Activated CD4-positive, alpha-beta T cell treated with anti-CD3 and anti-CD28 coated beads, Interleukin-2, amount 10 ng/mL, durations not matched to agents 7 days and 5 days (primary cell): Measurements from ENCODE around the gene TMEM33. TPM values are rescaled to one million over a fixed set of nuclear protein-coding genes. Genes with fewer than 3 reads are reported as not detected.
"Not testable (repeated sequence)": the region's sequence is repeated elsewhere in the genome, so short reads cannot be mapped to it uniquely, and the experiment has no call there.

Source experiments
- CTCF ChIA-PET: fragments of 350-600 bp; sonication (Branson Sonifier 250); formaldehyde crosslinking; loops from one replicate; lab custom pipeline; 2021; ENCODE audit warnings: antibody characterized with exemption; lab: Charles Lee
- POLR2A ChIA-PET: fragments of 350-600 bp; sonication (Branson Sonifier 250); formaldehyde crosslinking; loops from one replicate; lab custom pipeline; 2021; ENCODE audit warnings: antibody characterized with exemption; lab: Charles Lee
- DNase-seq: peaks from one replicate; pipeline ENCODE4 v3.0.0-alpha.2; 2020
- H3K27ac Mint-ChIP-seq: one replicate; pipeline ENCODE4 v1.8.0; 2021; ENCODE audit warnings: mild to moderate bottlenecking, moderate library complexity, mixed read lengths
- H3K27me3 Mint-ChIP-seq: one replicate; pipeline ENCODE4 v1.8.0; 2021; ENCODE audit warnings: mixed read lengths
- H3K36me3 Mint-ChIP-seq: one replicate; pipeline ENCODE4 v1.8.0; 2021; ENCODE audit warnings: low read depth, mixed read lengths
- H3K4me1 Mint-ChIP-seq: one replicate; pipeline ENCODE4 v1.8.0; 2021; ENCODE audit warnings: mixed read lengths
- H3K4me3 Mint-ChIP-seq: one replicate; pipeline ENCODE4 v1.8.0; 2021; ENCODE audit warnings: mild to moderate bottlenecking, moderate library complexity, mixed read lengths
- H3K9me3 Mint-ChIP-seq: one replicate; pipeline ENCODE4 v1.8.0; 2021; ENCODE audit warnings: mixed read lengths
- total RNA-seq, 2 experiments: library from RNA; stranded (reverse); gene quantifications; one replicate each; pipeline ENCODE4 v1.2.3, GENCODE V29; 2021

Gene TMEM33
- total RNA-seq, 2 experiments from 2014 or later, result 54.4 to 65.6 TPM

GRCh38 chr4:41918278-41918677, 17.0 kb upstream of the TMEM33 start:
- ChIA-PET POLR2A (no interaction called here), CTCF (no interaction called here)
- Mint-ChIP-seq H3K27ac (no peak overlapping the region), H3K4me1 (peaks cover 6% of the 10 kb centered on the region), H3K4me3 (no peak overlapping the region), H3K9me3 (peaks cover 14% of the 10 kb centered on the region), H3K27me3 (peaks cover 7% of the 10 kb centered on the region), H3K36me3 (no peaks in the 10 kb centered on the region)
- no peak for DNase-seq

- H3K4me1 Mint-ChIP-seq, H3K36me3 Mint-ChIP-seq, H3K27ac Mint-ChIP-seq, POLR2A ChIA-PET, H3K4me3 Mint-ChIP-seq, CTCF ChIA-PET, H3K27me3 Mint-ChIP-seq, DNase-seq: not testable (repeated sequence)
- peaks cover 16% of the 10 kb centered on the region for H3K9me3 Mint-ChIP-seq
Observed at GRCh38 chr4:41920416-41920815, 14.8 kb upstream of the TMEM33 start.

- H3K27me3 Mint-ChIP-seq, result peaks cover 8% of the 10 kb centered on the region
- H3K4me3 Mint-ChIP-seq, result no peak overlapping the region
- ChIA-PET POLR2A (no interaction called here), CTCF (no interaction called here)
- H3K4me1 Mint-ChIP-seq, result no peaks in the 10 kb centered on the region
- H3K27ac Mint-ChIP-seq, result no peak overlapping the region
- peaks cover 16% of the 10 kb centered on the region for H3K9me3 Mint-ChIP-seq
- no peak for DNase-seq
- no peaks in the 10 kb centered on the region for H3K36me3 Mint-ChIP-seq
Observed at GRCh38 chr4:41921476-41921875, 13.8 kb upstream of the TMEM33 start.

GRCh38 chr4:41927796-41928499, 7.3 kb upstream of the TMEM33 start:
- Mint-ChIP-seq H3K27me3 (peaks cover 9% of the 10 kb centered on the region), H3K4me3 (no peak overlapping the region), H3K4me1 (peaks cover 11% of the 10 kb centered on the region), H3K27ac (no peak overlapping the region), H3K9me3 (peaks cover 4% of the 10 kb centered on the region), H3K36me3 (no peaks in the 10 kb centered on the region)
- CTCF ChIA-PET, result interaction anchor here (0.6 kb wide), 2 partner anchors 669 to 711 kb away, joined by 4 read pairs; no protein-coding TSS in a partner anchor
- POLR2A ChIA-PET, result no interaction called here
- DNase-seq, result no peak

- ChIA-PET CTCF (interaction anchor here (0.6 kb wide), 1 partner anchor 96 kb away, joined by 3 read pairs; no protein-coding TSS in a partner anchor), POLR2A (no interaction called here)
- Mint-ChIP-seq H3K27me3 (peaks cover 8% of the 10 kb centered on the region), H3K27ac (no peak overlapping the region), H3K9me3 (no peaks in the 10 kb centered on the region), H3K4me1 (peaks cover 19% of the 10 kb centered on the region), H3K36me3 (no peaks in the 10 kb centered on the region), H3K4me3 (no peak overlapping the region)
- no peak for DNase-seq
Observed at GRCh38 chr4:41930139-41930831, 4.9 kb upstream of the TMEM33 start.

GRCh38 chr4:41932988-41933387, 2.2 kb upstream of the TMEM33 start:
- ChIA-PET CTCF (interaction anchor here (1.0 kb wide), 1 partner anchor 58 kb away, joined by 4 read pairs; no protein-coding TSS in a partner anchor), POLR2A (no interaction called here)
- Mint-ChIP-seq H3K4me3 (no peak overlapping the region), H3K27ac (no peak overlapping the region), H3K27me3 (peaks cover 6% of the 10 kb centered on the region), H3K4me1 (peaks cover 40% of the 10 kb centered on the region), H3K9me3 (no peaks in the 10 kb centered on the region), H3K36me3 (peaks cover 9% of the 10 kb centered on the region)
- DNase-seq, result no peak

GRCh38 chr4:41933997-41934503, 1.2 kb upstream of the TMEM33 start:
- Mint-ChIP-seq H3K4me1 (peaks cover 45% of the 10 kb centered on the region), H3K36me3 (peaks cover 16% of the 10 kb centered on the region), H3K9me3 (no peaks in the 10 kb centered on the region), H3K27ac (no peak overlapping the region), H3K4me3 (peak overlapping the region; percentile 94), H3K27me3 (peaks cover 4% of the 10 kb centered on the region)
- no peak for DNase-seq
- CTCF ChIA-PET, result interaction anchor here (1.0 to 1.1 kb wide), 2 partner anchors 9 to 24 kb away, joined by 3 read pairs; no protein-coding TSS in a partner anchor
- POLR2A ChIA-PET, result no interaction called here

- Mint-ChIP-seq H3K4me1 (peaks cover 45% of the 10 kb centered on the region), H3K4me3 (peak overlapping the region; percentile 94), H3K36me3 (peaks cover 20% of the 10 kb centered on the region), H3K27me3 (peaks cover 1% of the 10 kb centered on the region), H3K27ac (peak overlapping the region; percentile 86), H3K9me3 (no peaks in the 10 kb centered on the region)
- POLR2A ChIA-PET, result no interaction called here
- DNase-seq, result no peak
- CTCF ChIA-PET, result interaction anchor here (1.0 to 1.2 kb wide), 3 partner anchors 9 to 23 kb away, joined by 3 read pairs; no protein-coding TSS in a partner anchor
Observed at GRCh38 chr4:41934514-41934900, 722 bp upstream of the TMEM33 start.

- peak; percentile 18 for DNase-seq
- ChIA-PET POLR2A (no interaction called here), CTCF (interaction anchor here (1.2 kb wide), 1 partner anchor 18 kb away, joined by 3 read pairs; no protein-coding TSS in a partner anchor)
Observed at GRCh38 chr4:41935652-41936021, 408 bp downstream of the TMEM33 start.

GRCh38 chr4:41939016-41939626, 3.9 kb downstream of the TMEM33 start:
- H3K4me3 Mint-ChIP-seq, result no peak overlapping the region
- peaks cover 44% of the 10 kb centered on the region for H3K36me3 Mint-ChIP-seq
- CTCF ChIA-PET, result no interaction called here
- no peaks in the 10 kb centered on the region for H3K27me3 Mint-ChIP-seq
- no peak for DNase-seq
- POLR2A ChIA-PET, result no interaction called here
- H3K27ac Mint-ChIP-seq, result no peak overlapping the region
- no peaks in the 10 kb centered on the region for H3K9me3 Mint-ChIP-seq
- peaks cover 40% of the 10 kb centered on the region for H3K4me1 Mint-ChIP-seq

More at GRCh38 chr4:41935652-41936021, 408 bp downstream of the TMEM33 start:
- no peaks in the 10 kb centered on the region for H3K27me3 Mint-ChIP-seq
- H3K9me3 Mint-ChIP-seq, result no peaks in the 10 kb centered on the region
- peak overlapping the region; percentile 94 for H3K4me3 Mint-ChIP-seq
- peaks cover 46% of the 10 kb centered on the region for H3K4me1 Mint-ChIP-seq
- peaks cover 25% of the 10 kb centered on the region for H3K36me3 Mint-ChIP-seq
- H3K27ac Mint-ChIP-seq, result peak overlapping the region; percentile 86

GRCh38 chr4:41940834-41941233, 5.6 kb downstream of the TMEM33 start:
- no peak overlapping the region for H3K4me3 Mint-ChIP-seq
- H3K27me3 Mint-ChIP-seq, result no peaks in the 10 kb centered on the region
- peaks cover 27% of the 10 kb centered on the region for H3K4me1 Mint-ChIP-seq
- peaks cover 49% of the 10 kb centered on the region for H3K36me3 Mint-ChIP-seq
- H3K9me3 Mint-ChIP-seq, result no peaks in the 10 kb centered on the region
- CTCF ChIA-PET, result no interaction called here
- DNase-seq, result no peak
- no peak overlapping the region for H3K27ac Mint-ChIP-seq
- POLR2A ChIA-PET, result no interaction called here

- ChIA-PET POLR2A (no interaction called here), CTCF (no interaction called here)
- no peaks in the 10 kb centered on the region for H3K9me3 Mint-ChIP-seq
- peaks cover 44% of the 10 kb centered on the region for H3K36me3 Mint-ChIP-seq
- H3K4me1 Mint-ChIP-seq, result peaks cover 9% of the 10 kb centered on the region
- H3K27ac Mint-ChIP-seq, result no peak overlapping the region
- no peak for DNase-seq
- H3K27me3 Mint-ChIP-seq, result no peaks in the 10 kb centered on the region
- H3K4me3 Mint-ChIP-seq, result no peak overlapping the region
Observed at GRCh38 chr4:41943506-41943905, 8.3 kb downstream of the TMEM33 start.

- CTCF ChIA-PET, result no interaction called here
- H3K27me3 Mint-ChIP-seq, result no peaks in the 10 kb centered on the region
- no peak overlapping the region for H3K4me3 Mint-ChIP-seq
Observed at GRCh38 chr4:41944089-41944488, 8.9 kb downstream of the TMEM33 start.

More at GRCh38 chr4:41944089-41944488, 8.9 kb downstream of the TMEM33 start:
- POLR2A ChIA-PET, result no interaction called here
- Mint-ChIP-seq H3K9me3 (no peaks in the 10 kb centered on the region), H3K27ac (no peak overlapping the region), H3K4me1 (peaks cover 10% of the 10 kb centered on the region), H3K36me3 (peaks cover 42% of the 10 kb centered on the region)
- DNase-seq, result no peak
